ENCODE results near the gene NKPD1.

GRCh38 chr19:45151821-45152503 lies 8.8 kb downstream of the NKPD1 start:
- TF ChIP-seq, protein P1, sequence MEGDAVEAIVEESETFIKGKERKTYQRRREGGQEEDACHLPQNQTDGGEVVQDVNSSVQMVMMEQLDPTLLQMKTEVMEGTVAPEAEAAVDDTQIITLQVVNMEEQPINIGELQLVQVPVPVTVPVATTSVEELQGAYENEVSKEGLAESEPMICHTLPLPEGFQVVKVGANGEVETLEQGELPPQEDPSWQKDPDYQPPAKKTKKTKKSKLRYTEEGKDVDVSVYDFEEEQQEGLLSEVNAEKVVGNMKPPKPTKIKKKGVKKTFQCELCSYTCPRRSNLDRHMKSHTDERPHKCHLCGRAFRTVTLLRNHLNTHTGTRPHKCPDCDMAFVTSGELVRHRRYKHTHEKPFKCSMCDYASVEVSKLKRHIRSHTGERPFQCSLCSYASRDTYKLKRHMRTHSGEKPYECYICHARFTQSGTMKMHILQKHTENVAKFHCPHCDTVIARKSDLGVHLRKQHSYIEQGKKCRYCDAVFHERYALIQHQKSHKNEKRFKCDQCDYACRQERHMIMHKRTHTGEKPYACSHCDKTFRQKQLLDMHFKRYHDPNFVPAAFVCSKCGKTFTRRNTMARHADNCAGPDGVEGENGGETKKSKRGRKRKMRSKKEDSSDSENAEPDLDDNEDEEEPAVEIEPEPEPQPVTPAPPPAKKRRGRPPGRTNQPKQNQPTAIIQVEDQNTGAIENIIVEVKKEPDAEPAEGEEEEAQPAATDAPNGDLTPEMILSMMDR (optimal IDR thresholded peaks at IDR 0.05 in 1 of 3, IDR thresholded peaks at IDR 0.05 in 1 of 3, conservative IDR thresholded peaks at IDR 0.05 in 1 of 3; ENCODE audit: extremely low read depth in 1 of 3, insufficient read depth in 2 of 3, low read length in 3 of 3): no peak
- no peak for TF ChIP-seq EZH2 (IDR thresholded peaks at IDR 0.05; ENCODE audit: low read length)

All from keratinocyte (primary cell).